T-helper 2 cell treated with Interferon-gamma antibody and Interleukin-4, amounts not matched to agents 100 ng/mL and 5 ng/mL, for 36 hours (primary cell): ENCODE measurements around the gene FLG. TPM values are rescaled to one million over a fixed set of nuclear protein-coding genes. Genes with fewer than 3 reads are reported as not detected.
"Not testable (repeated sequence)": the region's sequence is repeated elsewhere in the genome, so short reads cannot be mapped to it uniquely, and the experiment has no call there.

Experiments
- intact Hi-C: fragments of 100-400 bp; cut with micrococcal nuclease; formaldehyde crosslinking; loops from one replicate; pipeline ENCODE4 v1.15.1; 2023
- total RNA-seq: library from RNA; stranded (reverse); gene quantifications from 2 replicates; pipeline ENCODE4 v1.2.3, GENCODE V29; 2022

Gene FLG
- not detected in 2 replicates for total RNA-seq

- intact Hi-C loops: no loop called here
Measured at GRCh38 chr1:152325111-152325510, at the start of gene FLG. Gene FLG (minus strand): TSS chr1:152325239. CDS start chr1:152315456, 9,783 bp downstream.

DNA sequence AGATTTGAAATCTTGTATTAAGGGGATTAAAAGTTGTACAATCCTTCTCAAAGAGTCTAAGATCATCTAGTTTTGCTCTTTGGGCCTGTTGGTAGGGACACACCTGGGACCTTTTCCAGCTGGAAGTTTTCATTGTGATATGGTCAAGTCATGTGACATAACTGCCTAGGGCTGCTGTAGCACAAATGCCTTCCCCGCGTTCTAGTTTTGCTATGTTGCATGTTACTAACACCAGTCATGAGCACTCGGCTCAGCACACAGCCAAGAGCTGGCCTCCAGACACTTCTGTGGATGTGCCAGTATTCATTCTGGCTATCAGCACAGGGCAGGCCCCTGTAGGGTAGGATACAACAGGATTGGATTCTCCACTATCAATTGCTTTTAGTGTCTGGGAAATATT, 49.4 kb upstream of the FLG start:
- intact Hi-C loops: no loop called here

DNA sequence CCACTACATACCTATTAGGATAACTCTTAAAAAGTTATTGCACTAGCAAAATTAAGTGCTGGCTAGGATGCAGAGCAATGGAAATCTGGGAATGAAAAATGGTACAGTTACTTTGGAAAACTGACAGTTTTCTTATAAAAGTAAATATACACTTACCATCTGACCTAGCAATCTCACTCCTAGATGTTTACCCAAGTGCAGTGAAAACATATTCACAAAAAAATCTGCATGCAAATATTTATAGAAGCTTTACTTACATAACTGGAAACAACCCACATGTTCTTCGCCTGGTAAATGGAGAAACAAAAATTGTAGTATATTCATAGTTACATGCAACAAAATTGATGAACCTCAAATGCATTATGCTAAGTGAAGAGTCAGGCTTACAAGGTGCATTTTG, 47.6 kb upstream of the FLG start:
- intact Hi-C loops: no loop called here

GRCh38 chr1:152367436-152367835, 42.4 kb upstream of the FLG start:
- intact Hi-C loops: no loop called here

- intact Hi-C loops: no loop called here
Measured at GRCh38 chr1:152359906-152360305, 34.9 kb upstream of the FLG start, which contains the start of gene FLG2. Gene FLG2 (minus strand): TSS chr1:152360006. CDS start chr1:152358884, 1,122 bp downstream.

DNA sequence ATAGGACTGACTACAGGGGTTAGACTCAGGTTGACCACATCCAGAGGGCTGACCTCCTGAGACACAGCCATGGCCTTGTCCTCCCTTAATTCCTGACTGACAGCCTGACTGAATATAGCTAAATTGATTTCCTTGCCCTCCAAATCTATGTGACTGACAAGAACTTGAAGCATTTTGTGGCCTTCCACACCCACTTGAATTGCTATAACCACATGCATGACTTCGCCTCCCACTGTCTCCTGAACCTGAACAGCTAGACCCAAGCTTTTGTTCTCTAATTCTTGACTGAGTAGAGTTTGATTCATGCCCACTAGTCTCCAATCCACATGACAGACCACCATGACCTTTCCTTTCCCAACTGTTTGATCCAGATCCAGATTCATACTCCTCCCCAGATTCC, 31.7 kb upstream of the FLG start:
- intact Hi-C loops: no loop called here

- intact Hi-C loops: no loop called here
Measured at GRCh38 chr1:152349611-152350010, 24.6 kb upstream of the FLG start.

- intact Hi-C loops: no loop called here
Measured at GRCh38 chr1:152348447-152348846, 23.4 kb upstream of the FLG start.

DNA sequence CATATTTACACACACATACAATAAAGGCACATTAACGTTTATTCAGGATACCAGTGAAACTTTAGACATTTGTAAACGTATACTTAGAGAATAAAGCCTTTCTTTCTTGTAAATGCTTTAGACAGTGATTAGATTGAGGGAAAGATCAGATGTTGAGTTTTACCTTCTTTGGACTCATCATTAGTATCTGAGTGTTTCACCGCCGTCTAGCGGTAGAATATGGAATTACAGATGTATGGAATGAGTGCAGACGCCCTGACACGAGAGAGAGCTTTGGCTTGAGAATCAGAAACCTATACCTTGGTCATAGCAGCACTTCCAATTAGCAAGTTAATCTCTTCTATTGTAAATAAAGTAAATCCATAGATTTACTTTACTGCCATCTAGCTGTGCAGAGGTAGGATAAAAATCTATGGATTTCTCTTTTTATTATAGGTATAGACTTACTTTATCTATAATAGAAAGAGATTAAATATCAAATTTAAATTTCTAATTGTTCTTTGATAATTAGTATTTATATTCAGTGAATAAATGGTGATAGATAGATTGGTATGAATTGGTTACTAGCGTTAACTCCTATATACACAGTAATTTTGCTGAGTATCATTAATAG, 22.2 kb upstream of the FLG start:
- intact Hi-C loops: loop anchor here (1.0 kb wide), 1 partner anchor 111 kb away; no protein-coding TSS in a partner anchor

GRCh38 chr1:152344438-152344837, 19.4 kb upstream of the FLG start:
- intact Hi-C loops: loop anchor here (2.0 kb wide), 1 partner anchor 292 kb away; no protein-coding TSS in a partner anchor

DNA sequence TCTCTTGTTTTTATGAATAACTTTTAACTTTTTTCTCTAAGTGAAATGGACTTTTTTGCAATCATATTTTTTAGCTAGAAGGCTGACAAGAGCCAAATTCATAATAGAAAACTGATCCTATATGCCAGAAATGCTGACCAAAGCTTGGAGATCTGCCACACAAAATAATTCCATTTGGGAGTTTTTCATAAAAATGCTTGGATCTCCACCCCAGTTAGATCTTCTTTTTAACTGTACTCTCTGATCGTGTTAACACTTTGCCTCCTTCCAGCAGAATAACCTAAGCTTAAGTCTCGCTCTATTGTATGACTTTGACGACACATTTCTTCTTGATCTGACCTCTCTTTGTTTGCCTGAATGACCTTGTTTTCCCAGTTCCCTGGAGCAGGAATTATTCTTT, 18.0 kb upstream of the FLG start:
- intact Hi-C loops: no loop called here

- intact Hi-C loops: no loop called here
Measured at GRCh38 chr1:152335399-152335798, 10.4 kb upstream of the FLG start.

DNA sequence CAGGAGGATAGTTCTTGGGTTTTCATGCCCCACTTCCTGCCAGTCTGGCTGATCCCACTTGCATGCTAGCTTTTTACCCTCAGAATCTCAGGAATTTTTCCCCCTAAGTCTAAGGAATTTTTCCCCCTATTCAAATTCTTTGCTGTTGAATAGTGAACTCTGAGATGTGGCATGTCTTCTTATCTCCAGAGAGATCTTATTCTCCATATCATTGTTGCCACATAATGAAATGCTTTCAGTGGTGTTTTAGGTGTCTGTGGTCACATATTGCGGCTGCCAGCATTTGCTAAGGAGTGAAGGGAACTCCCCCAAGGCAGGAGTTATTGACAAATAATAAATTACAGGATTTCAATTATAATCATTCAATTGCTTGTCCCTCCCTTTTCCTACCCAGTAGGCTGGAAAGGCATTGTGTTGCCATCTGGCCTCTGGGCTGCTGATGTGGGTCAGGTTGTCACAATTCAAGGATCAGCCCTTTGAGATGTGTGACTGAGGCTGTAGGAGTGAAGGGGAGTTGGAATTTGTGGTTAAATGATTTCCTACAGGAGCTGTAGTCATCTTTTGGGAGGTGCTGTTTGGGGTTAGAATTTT, 3.9 kb upstream of the FLG start:
- intact Hi-C loops: no loop called here

- intact Hi-C loops: no loop called here
Measured at GRCh38 chr1:152313970-152314369, 11.1 kb downstream of the FLG start.

- intact Hi-C loops: no loop called here
Measured at GRCh38 chr1:152313319-152313801, 11.7 kb downstream of the FLG start.

DNA sequence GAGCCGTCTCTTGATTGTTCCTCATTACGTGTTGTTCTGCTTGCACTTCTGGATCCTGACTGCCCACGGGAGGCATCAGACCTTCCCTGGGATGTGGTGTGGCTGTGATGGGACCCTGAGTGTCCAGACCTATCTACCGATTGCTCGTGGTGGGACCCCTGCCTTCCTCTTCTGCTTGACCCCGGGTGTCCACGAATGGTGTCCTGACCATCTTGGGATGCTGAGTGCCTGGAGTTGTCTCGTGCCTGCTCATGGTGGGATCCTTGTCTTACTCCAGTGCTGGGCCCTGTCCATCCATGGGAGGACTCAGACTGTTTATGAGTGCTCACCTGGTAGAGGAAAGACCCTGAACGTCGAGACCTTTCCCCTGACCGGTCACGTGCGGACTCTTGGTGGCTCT, 12.9 kb downstream of the FLG start:
- intact Hi-C loops: not testable (repeated sequence)

- intact Hi-C loops: no loop called here
Measured at GRCh38 chr1:152309955-152310354, 15.1 kb downstream of the FLG start.

- intact Hi-C loops: not testable (repeated sequence)
Measured at GRCh38 chr1:152309320-152309901, 15.6 kb downstream of the FLG start.

- intact Hi-C loops: not testable (repeated sequence)
Measured at GRCh38 chr1:152308758-152309157, 16.3 kb downstream of the FLG start.

DNA sequence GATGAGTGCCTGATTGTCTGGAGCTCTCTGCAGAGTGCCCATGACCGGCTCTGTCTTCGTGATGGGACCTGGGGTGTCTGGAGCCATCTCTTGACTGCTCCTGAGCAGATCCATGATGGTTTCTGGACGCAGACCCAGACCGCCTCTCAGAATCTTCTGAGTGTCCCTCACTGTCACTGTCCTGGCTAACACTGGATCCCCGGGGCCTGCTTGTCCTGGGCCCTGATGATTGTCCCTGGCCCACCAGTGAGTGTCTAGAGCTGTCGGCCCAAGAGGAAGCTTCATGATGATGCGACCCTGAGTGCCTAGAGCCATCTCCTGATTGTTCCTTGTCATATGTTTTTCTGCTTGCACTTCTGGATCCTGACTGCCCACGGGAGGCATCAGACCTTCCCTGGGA, 17.1 kb downstream of the FLG start:
- intact Hi-C loops: not testable (repeated sequence)

- intact Hi-C loops: not testable (repeated sequence)
Measured at GRCh38 chr1:152306123-152306522, 18.9 kb downstream of the FLG start.

GRCh38 chr1:152304773-152305172, 20.3 kb downstream of the FLG start:
- intact Hi-C loops: not testable (repeated sequence)
